ENCODE data around the gene SLC35E4. TPM values are rescaled to one million over a fixed set of nuclear protein-coding genes. Genes with fewer than 3 reads are reported as not detected.
A peak's percentile ranks its signal among the peaks of the same experiment; 100 is the strongest.

The SLC35E4 gene
- total RNA-seq, 1 donor, result 8.2 TPM

GRCh38 chr22:30640839-30641430 is 5.4 kb downstream of the SLC35E4 start:
- no peak for DNase-seq (ENCODE audit: low read depth)
- H3K4me3 ChIP-seq (ENCODE audit: low read depth, low read length), result no peak overlapping the region
- TF ChIP-seq CTCF (IDR thresholded peaks at IDR 0.05; ENCODE audit: insufficient read depth, low read depth, low read length), result no peak

- no peak overlapping the region for H3K4me3 ChIP-seq (ENCODE audit: low read depth, low read length)
- TF ChIP-seq CTCF (IDR thresholded peaks at IDR 0.05; ENCODE audit: insufficient read depth, low read depth, low read length), result no peak
- DNase-seq (ENCODE audit: low read depth), result no peak
Measured at GRCh38 chr22:30643055-30643875, 7.7 kb downstream of the SLC35E4 start.

- no peak for DNase-seq (ENCODE audit: low read depth)
- TF ChIP-seq CTCF (IDR thresholded peaks at IDR 0.05; ENCODE audit: insufficient read depth, low read depth, low read length), result no peak
- no peak overlapping the region for H3K4me3 ChIP-seq (ENCODE audit: low read depth, low read length)
Measured at GRCh38 chr22:30646518-30647160, 11.1 kb downstream of the SLC35E4 start.

GRCh38 chr22:30647536-30647935 is 12.0 kb downstream of the SLC35E4 start:
- no peak for DNase-seq (ENCODE audit: low read depth)
- TF ChIP-seq CTCF (IDR thresholded peaks at IDR 0.05; ENCODE audit: insufficient read depth, low read depth, low read length), result no peak
- no peak overlapping the region for H3K4me3 ChIP-seq (ENCODE audit: low read depth, low read length)

GRCh38 chr22:30648825-30649224 is 13.2 kb downstream of the SLC35E4 start:
- no peak for DNase-seq (ENCODE audit: low read depth)
- H3K4me3 ChIP-seq (ENCODE audit: low read depth, low read length), result no peak overlapping the region
- TF ChIP-seq CTCF (IDR thresholded peaks at IDR 0.05; ENCODE audit: insufficient read depth, low read depth, low read length), result no peak

GRCh38 chr22:30649430-30650007 is 13.9 kb downstream of the SLC35E4 start:
- no peak for TF ChIP-seq CTCF (IDR thresholded peaks at IDR 0.05; ENCODE audit: insufficient read depth, low read depth, low read length)
- DNase-seq (ENCODE audit: low read depth), result peak; percentile 34
- H3K4me3 ChIP-seq (ENCODE audit: low read depth, low read length), result no peak overlapping the region

Measured in fibroblast of villous mesenchyme (primary cell).